Retinal pigment epithelial cell (primary cell): ENCODE data around the gene MSANTD1.

Experiments used
- DNase-seq: peaks from one replicate; pipeline ENCODE4 v3.0.0-alpha.2; 2010; ENCODE audit warnings: low read depth
- H3K4me3 ChIP-seq: 2 replicates; pipeline ENCODE4 v1.5.1; 2011; ENCODE audit warnings: mild to moderate bottlenecking, low read length, control low read depth, moderate library complexity
- TF ChIP-seq, protein P1 (sequence below): conservative IDR thresholded peaks from 2 replicates; pipeline ENCODE4 v1.5.1; 2011; ENCODE audit warnings: low read depth, low read length, control low read depth, inconsistent platforms

The MSANTD1 gene

DNA sequence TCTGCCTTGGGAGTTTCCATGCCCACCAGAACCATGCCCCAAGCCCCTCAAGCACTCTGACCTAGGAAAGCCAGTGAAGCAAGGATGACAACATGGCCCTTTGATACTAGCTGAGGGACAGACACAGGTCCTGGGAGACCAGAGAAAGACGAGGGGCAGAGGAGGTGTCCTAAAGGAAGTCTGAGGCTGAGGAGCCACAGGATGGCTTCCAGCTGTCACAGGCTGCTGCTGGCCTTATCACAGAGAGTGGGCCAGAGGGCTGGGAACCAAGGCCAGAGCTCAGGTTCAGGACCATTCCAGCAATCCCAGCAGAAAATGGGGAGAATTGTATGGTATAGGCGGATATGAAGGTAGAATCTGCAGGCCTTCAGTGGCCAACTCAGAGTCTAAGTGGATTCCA is 31.7 kb upstream of the MSANTD1 start:
- no peak overlapping the region for H3K4me3 ChIP-seq

GRCh38 chr4:3217771-3218170 is 31.2 kb upstream of the MSANTD1 start:
- no peak for DNase-seq
- H3K4me3 ChIP-seq: no peak overlapping the region
- TF ChIP-seq, protein P1, sequence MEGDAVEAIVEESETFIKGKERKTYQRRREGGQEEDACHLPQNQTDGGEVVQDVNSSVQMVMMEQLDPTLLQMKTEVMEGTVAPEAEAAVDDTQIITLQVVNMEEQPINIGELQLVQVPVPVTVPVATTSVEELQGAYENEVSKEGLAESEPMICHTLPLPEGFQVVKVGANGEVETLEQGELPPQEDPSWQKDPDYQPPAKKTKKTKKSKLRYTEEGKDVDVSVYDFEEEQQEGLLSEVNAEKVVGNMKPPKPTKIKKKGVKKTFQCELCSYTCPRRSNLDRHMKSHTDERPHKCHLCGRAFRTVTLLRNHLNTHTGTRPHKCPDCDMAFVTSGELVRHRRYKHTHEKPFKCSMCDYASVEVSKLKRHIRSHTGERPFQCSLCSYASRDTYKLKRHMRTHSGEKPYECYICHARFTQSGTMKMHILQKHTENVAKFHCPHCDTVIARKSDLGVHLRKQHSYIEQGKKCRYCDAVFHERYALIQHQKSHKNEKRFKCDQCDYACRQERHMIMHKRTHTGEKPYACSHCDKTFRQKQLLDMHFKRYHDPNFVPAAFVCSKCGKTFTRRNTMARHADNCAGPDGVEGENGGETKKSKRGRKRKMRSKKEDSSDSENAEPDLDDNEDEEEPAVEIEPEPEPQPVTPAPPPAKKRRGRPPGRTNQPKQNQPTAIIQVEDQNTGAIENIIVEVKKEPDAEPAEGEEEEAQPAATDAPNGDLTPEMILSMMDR: no peak

More for the DNA sequence above, 31.7 kb upstream of the MSANTD1 start:
- DNase-seq: no peak
- TF ChIP-seq, protein P1: no peak

- DNase-seq: no peak
Measured at GRCh38 chr4:3218824-3219760, 29.9 kb upstream of the MSANTD1 start.

DNA sequence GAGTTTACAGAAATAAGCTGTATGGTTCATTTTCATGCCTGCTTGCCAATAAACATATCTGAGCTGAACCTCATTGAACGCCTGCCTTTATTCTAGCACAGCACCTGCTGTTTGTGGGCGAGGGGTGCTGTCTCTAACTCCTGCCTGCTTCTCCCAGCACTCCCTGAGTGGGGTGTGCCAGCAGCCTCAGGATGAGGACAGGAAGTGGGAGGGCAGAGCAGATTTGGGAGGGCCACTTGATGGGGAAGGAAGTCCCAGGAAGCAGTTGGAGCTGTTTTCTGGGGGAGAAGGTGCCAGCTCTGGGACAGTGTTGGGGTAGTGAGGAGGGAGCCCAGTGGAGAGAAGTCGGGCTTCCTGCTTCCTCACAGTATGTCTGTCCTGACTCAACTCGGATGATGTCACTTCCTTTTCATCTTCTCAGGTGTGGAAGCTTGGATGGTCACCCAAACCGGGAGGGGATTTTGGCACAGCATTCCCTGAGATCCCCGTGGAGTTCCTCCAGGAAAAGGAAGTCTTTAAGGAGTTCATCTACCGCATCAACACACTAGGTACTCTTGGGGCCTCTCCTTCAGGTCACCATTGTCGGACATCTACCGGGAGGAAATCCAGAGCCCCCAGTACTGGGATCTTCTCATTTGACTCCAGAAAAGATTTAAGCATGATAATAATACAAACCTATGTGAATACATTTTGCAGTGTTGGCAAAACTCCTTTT is 29.0 kb upstream of the MSANTD1 start:
- no peak overlapping the region for H3K4me3 ChIP-seq
- TF ChIP-seq, protein P1: no peak
- no peak for DNase-seq

More at GRCh38 chr4:3218824-3219760, 29.9 kb upstream of the MSANTD1 start:
- H3K4me3 ChIP-seq: no peak overlapping the region
- TF ChIP-seq, protein P1: no peak

GRCh38 chr4:3220476-3221183 is 28.3 kb upstream of the MSANTD1 start:
- TF ChIP-seq, protein P1: no peak
- no peak overlapping the region for H3K4me3 ChIP-seq
- no peak for DNase-seq

GRCh38 chr4:3221184-3221494 is 27.8 kb upstream of the MSANTD1 start:
- H3K4me3 ChIP-seq: no peak overlapping the region
- no peak for DNase-seq
- TF ChIP-seq, protein P1: no peak
